ENCODE results near the gene IFFO2. TPM values are rescaled to one million over a fixed set of nuclear protein-coding genes. Genes with fewer than 3 reads are reported as not detected.

The IFFO2 gene
- total and polyA plus RNA-seq, 10 of the 15 experiments (the other 5 are each of a cell fraction or from before 2014, with no cell fraction given): 1.2 to 18.4 (median 6.7) TPM

GRCh38 chr1:18903291-18903756 is 53.2 kb downstream of the IFFO2 start:
- H3K4me1 ChIP-seq (ENCODE audit: control insufficient read depth, insufficient read depth, low read length): peaks cover 16% of the 10 kb centered on the region
- H3K79me2 ChIP-seq (ENCODE audit: control insufficient read depth, insufficient read depth, low read length): peaks cover 4% of the 10 kb centered on the region
- H3K4me2 ChIP-seq (ENCODE audit: control insufficient read depth, insufficient read depth): peak overlapping the region; percentile 95
- no peaks in the 10 kb centered on the region for H3K9me3 ChIP-seq (replicated peaks; ENCODE audit: control insufficient read depth, insufficient read depth, low read length)
- TF ChIP-seq, protein P1, sequence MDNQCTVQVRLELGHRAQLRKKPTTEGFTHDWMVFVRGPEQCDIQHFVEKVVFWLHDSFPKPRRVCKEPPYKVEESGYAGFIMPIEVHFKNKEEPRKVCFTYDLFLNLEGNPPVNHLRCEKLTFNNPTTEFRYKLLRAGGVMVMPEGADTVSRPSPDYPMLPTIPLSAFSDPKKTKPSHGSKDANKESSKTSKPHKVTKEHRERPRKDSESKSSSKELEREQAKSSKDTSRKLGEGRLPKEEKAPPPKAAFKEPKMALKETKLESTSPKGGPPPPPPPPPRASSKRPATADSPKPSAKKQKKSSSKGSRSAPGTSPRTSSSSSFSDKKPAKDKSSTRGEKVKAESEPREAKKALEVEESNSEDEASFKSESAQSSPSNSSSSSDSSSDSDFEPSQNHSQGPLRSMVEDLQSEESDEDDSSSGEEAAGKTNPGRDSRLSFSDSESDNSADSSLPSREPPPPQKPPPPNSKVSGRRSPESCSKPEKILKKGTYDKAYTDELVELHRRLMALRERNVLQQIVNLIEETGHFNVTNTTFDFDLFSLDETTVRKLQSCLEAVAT (IDR thresholded peaks at IDR 0.05): no peak
- 0 out of 2 replicates have a peak, but pooled peaks have one; percentile 5 for TF ChIP-seq SMARCA5 (IDR thresholded peaks at IDR 0.05)
- ChIA-PET SMC1A (ENCODE audit: uncharacterized antibody, unreplicated experiment) (interaction anchor here (0.8 to 2.0 kb wide), 8 partner anchors 12 to 194 kb away, joined by 3 to 8 read pairs (median 5); no protein-coding TSS in a partner anchor), CTCF (interaction anchor here (1.0 to 3.0 kb wide), 17 partner anchors 10 to 279 kb away, joined by 3 to 31 read pairs (median 4); partner anchors contain the start of gene IFFO2), RAD21 (ENCODE audit: unreplicated experiment) (interaction anchor here (0.9 to 2.0 kb wide), 9 partner anchors 10 to 64 kb away, joined by 3 to 10 read pairs (median 6); partner anchors contain the start of gene IFFO2), POLR2A (interaction anchor here (1.2 to 1.9 kb wide), 3 partner anchors 10 to 48 kb away, joined by 3 to 7 read pairs (median 6); no protein-coding TSS in a partner anchor)
- 38% methylated on average over 8 of the region's 8 CpGs for WGBS (ENCODE audit: insufficient coverage, insufficient replicate concordance, low lambda C conversion rate, missing lambda C conversion rate)
- in situ Hi-C loops (cut with MboI) (no loop called here), intact Hi-C loops (cut with micrococcal nuclease; ENCODE audit: unreplicated experiment) (loop anchor here (2.0 kb wide), 1 partner anchor 185 kb away; no protein-coding TSS in a partner anchor)
- BruUV-seq (replicated peaks): TSS peak; percentile 88
- FAIRE-seq (no peak), ATAC-seq (no peak), DNase-seq (ENCODE audit: low read depth, low spot score) (no peak)
- H3K4me3 ChIP-seq: peak overlapping the region; percentile 86
- peak overlapping the region; percentile 88 for H3K9ac ChIP-seq (ENCODE audit: control insufficient read depth, insufficient read depth, low read length)
- peak overlapping the region; percentile 100 for H2AFZ ChIP-seq (ENCODE audit: control insufficient read depth, low read depth, low read length)
- H4K20me1 ChIP-seq (ENCODE audit: control insufficient read depth, insufficient read depth): no peaks in the 10 kb centered on the region
- H3K36me3 ChIP-seq (ENCODE audit: control insufficient read depth in 2 of 2, insufficient read depth in 2 of 2, low read length in 1 of 2): peaks cover 0 to 1% of the 10 kb centered on the region in 2 experiments; a peak in 2 of 4 replicates
- peak overlapping the region; percentile 57; the same call in 1 of the 2 replicates for H3K27ac ChIP-seq (ENCODE audit: control insufficient read depth, insufficient read depth)
- no peaks in the 10 kb centered on the region for H3K27me3 ChIP-seq (replicated peaks in 1 of 2; ENCODE audit: control insufficient read depth in 2 of 2, insufficient read depth in 2 of 2, low read length in 1 of 2)

Data from GM12878 (cell line).